ENCODE data around the gene LINS1. TPM values are rescaled to one million over a fixed set of nuclear protein-coding genes. Genes with fewer than 3 reads are reported as not detected.
A peak's percentile ranks its signal among the peaks of the same experiment; 100 is the strongest.
"Not testable (repeated sequence)": the region's sequence is repeated elsewhere in the genome, so short reads cannot be mapped to it uniquely, and the experiment has no call there.

Gene LINS1
- total RNA-seq, 1 donor from 2014 or later = 4.2 TPM

GRCh38 chr15:100601617-100602063 is 344 bp downstream of the LINS1 start:
- ATAC-seq (peak; percentile 25), DNase-seq (ENCODE audit: low spot score) (no peak)

GRCh38 chr15:100601163-100601562 is 821 bp downstream of the LINS1 start:
- ATAC-seq (no peak), DNase-seq (ENCODE audit: low spot score) (no peak)

GRCh38 chr15:100598655-100599054 is 3.3 kb downstream of the LINS1 start:
- DNase-seq (ENCODE audit: low spot score) (no peak), ATAC-seq (no peak)

GRCh38 chr15:100597862-100598261 is 4.1 kb downstream of the LINS1 start:
- no peak for ATAC-seq
- no peak for DNase-seq (ENCODE audit: low spot score)

GRCh38 chr15:100596792-100597191 is 5.2 kb downstream of the LINS1 start:
- ATAC-seq (no peak), DNase-seq (ENCODE audit: low spot score) (no peak)

GRCh38 chr15:100595964-100596363 is 6.0 kb downstream of the LINS1 start:
- DNase-seq (ENCODE audit: low spot score) (no peak), ATAC-seq (no peak)

- no peak for ATAC-seq
- DNase-seq (ENCODE audit: low spot score) = no peak
These were observed 8.6 kb downstream of the LINS1 start for GRCh38 chr15:100593431-100593830.

GRCh38 chr15:100592898-100593297 is 9.1 kb downstream of the LINS1 start:
- ATAC-seq (no peak), DNase-seq (ENCODE audit: low spot score) (no peak)

GRCh38 chr15:100591835-100592234 is 10.1 kb downstream of the LINS1 start:
- DNase-seq (ENCODE audit: low spot score) (no peak), ATAC-seq (no peak)

- DNase-seq (ENCODE audit: low spot score); ATAC-seq: not testable (repeated sequence)
These were observed 10.8 kb downstream of the LINS1 start for GRCh38 chr15:100591163-100591562.

GRCh38 chr15:100588638-100589242 is 13.2 kb downstream of the LINS1 start:
- DNase-seq (ENCODE audit: low spot score) (no peak), ATAC-seq (no peak)

GRCh38 chr15:100580414-100580813 is 21.6 kb downstream of the LINS1 start:
- no peak for ATAC-seq

GRCh38 chr15:100573526-100573925 is 28.5 kb downstream of the LINS1 start:
- no peak for ATAC-seq
- no peak for DNase-seq (ENCODE audit: low spot score)

More at GRCh38 chr15:100580414-100580813, 21.6 kb downstream of the LINS1 start:
- no peak for DNase-seq (ENCODE audit: low spot score)

- DNase-seq (ENCODE audit: low spot score) = no peak
- ATAC-seq = peak; percentile 45
These were observed 29.5 kb downstream of the LINS1 start for GRCh38 chr15:100572362-100572983.

- ATAC-seq (no peak), DNase-seq (ENCODE audit: low spot score) (no peak)
These were observed 30.3 kb downstream of the LINS1 start for GRCh38 chr15:100571592-100572167.

GRCh38 chr15:100570735-100571313 is 31.2 kb downstream of the LINS1 start:
- DNase-seq (ENCODE audit: low spot score) (no peak), ATAC-seq (no peak)

GRCh38 chr15:100570275-100570674 is 31.7 kb downstream of the LINS1 start:
- DNase-seq (ENCODE audit: low spot score) = no peak
- no peak for ATAC-seq

GRCh38 chr15:100569391-100569790 is 32.6 kb downstream of the LINS1 start:
- ATAC-seq (no peak), DNase-seq (ENCODE audit: low spot score) (no peak)

GRCh38 chr15:100566850-100567628 is 34.9 kb downstream of the LINS1 start:
- no peak for ATAC-seq
- DNase-seq (ENCODE audit: low spot score) = no peak

GRCh38 chr15:100565591-100565990 is 36.4 kb downstream of the LINS1 start:
- no peak for DNase-seq (ENCODE audit: low spot score)
- ATAC-seq = no peak

- no peak for DNase-seq (ENCODE audit: low spot score)
- ATAC-seq = no peak
These were observed 41.7 kb downstream of the LINS1 start for GRCh38 chr15:100560323-100560722.

Data from left lobe of liver (tissue), 2 donors.